GM18526 (cell line): ENCODE data around the gene PPP2R2C.

Experiments used
- POLR2A ChIP-seq: IDR thresholded peaks from 3 replicates; pipeline ENCODE4 v1.6.1; 2011; ENCODE audit not compliant: insufficient read length; ENCODE audit errors: extremely low read depth

The PPP2R2C gene

GRCh38 chr4:6416518-6417286 is 55.7 kb downstream of the PPP2R2C start:
- no peak for TF ChIP-seq POLR2A

- TF ChIP-seq POLR2A, result no peak
Observed at GRCh38 chr4:6415031-6415705, 57.2 kb downstream of the PPP2R2C start.

- no peak for TF ChIP-seq POLR2A
Observed at GRCh38 chr4:6414578-6414977, 57.8 kb downstream of the PPP2R2C start.

GRCh38 chr4:6410664-6411063 is 61.8 kb downstream of the PPP2R2C start:
- no peak for TF ChIP-seq POLR2A

GRCh38 chr4:6410068-6410467 is 62.3 kb downstream of the PPP2R2C start:
- TF ChIP-seq POLR2A, result no peak

GRCh38 chr4:6409381-6409780 is 63.0 kb downstream of the PPP2R2C start:
- no peak for TF ChIP-seq POLR2A

- TF ChIP-seq POLR2A, result no peak
Observed at GRCh38 chr4:6408263-6408662, 64.2 kb downstream of the PPP2R2C start.

GRCh38 chr4:6405397-6405706 is 67.1 kb downstream of the PPP2R2C start:
- no peak for TF ChIP-seq POLR2A

GRCh38 chr4:6404611-6405396 is 67.6 kb downstream of the PPP2R2C start:
- no peak for TF ChIP-seq POLR2A

- no peak for TF ChIP-seq POLR2A
Observed at GRCh38 chr4:6403400-6403685, 69.1 kb downstream of the PPP2R2C start.

- TF ChIP-seq POLR2A, result no peak
Observed at GRCh38 chr4:6402566-6403399, 69.6 kb downstream of the PPP2R2C start.

GRCh38 chr4:6401797-6402196 is 70.6 kb downstream of the PPP2R2C start:
- TF ChIP-seq POLR2A, result no peak

- no peak for TF ChIP-seq POLR2A
Observed at GRCh38 chr4:6396696-6397236, 75.6 kb downstream of the PPP2R2C start.

- no peak for TF ChIP-seq POLR2A
Observed at GRCh38 chr4:6395466-6396228, 76.8 kb downstream of the PPP2R2C start.
